Erythroblast (primary cell): Measurements from ENCODE around the gene CCDC201.

Experiments used
- GATA1 ChIP-seq: IDR thresholded peaks from 2 replicates; pipeline ENCODE4 v1.6.1; 2011; ENCODE audit warnings: low read depth, mild to moderate bottlenecking, control low read depth, low read length, moderate library complexity
- POLR2A ChIP-seq: IDR thresholded peaks from 2 replicates; pipeline ENCODE4 v1.6.1; 2011; ENCODE audit warnings: mild to moderate bottlenecking, low read length

GRCh38 chr7:45902820-45903219 lies 29.9 kb upstream of the CCDC201 start:
- TF ChIP-seq POLR2A = no peak
- no peak for TF ChIP-seq GATA1
